Germinal center (tissue), 1 donor: ENCODE measurements around the gene SLC9A8.
"Not testable (repeated sequence)": the region's sequence is repeated elsewhere in the genome, so short reads cannot be mapped to it uniquely, and the experiment has no call there.

ENCODE experiments used
- DNase-seq: peaks from one replicate; pipeline ENCODE4 v3.0.0; 2012; ENCODE audit warnings: mixed read lengths, low spot score

SLC9A8 gene

DNA sequence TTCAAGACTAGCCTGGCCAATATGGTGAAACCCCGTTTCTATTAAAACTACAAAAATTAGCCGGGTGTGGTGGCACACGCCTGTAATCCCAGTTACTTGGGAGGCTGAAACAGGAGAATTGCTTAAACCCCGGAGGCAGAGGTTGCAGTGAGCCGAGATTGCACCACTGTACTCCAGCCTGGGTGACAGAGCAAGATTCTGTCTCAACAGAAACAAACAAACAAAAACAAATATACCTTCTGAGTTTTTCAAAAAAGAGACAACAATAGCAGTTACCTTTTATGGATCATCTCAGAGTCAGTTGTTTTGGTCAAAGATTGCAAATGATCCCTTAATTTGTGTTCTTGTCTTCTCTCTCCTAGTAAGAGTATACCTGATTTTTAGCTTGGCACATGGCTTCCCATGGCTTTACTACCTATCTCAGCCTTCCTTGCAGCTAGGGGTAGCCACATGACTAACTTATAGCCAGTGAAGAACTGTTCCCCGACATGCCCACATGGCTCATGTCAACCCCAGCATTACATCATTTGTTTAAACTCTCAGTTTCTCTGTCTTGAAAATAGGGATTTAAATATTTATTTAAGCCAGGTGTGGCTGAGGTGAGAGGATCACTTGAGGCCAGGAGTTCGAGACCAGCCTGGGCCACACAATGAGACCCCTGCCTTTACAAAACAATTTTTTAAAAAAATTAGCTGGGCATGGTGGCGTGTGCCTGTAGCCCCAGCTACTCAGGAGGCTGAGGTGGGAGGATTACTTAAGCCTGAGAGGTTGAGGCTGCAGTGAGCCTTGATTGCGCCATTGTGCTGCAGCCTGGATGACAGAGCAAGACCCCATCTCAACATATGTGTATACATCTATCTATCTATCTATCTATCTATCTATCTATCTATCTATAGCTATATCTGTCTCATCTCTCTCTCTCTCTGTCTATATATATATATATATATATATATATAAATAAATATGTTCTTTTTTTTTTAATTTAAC is 25.0 kb upstream of the SLC9A8 start:
- no peak for DNase-seq

GRCh38 chr20:49790077-49790798 is 22.4 kb upstream of the SLC9A8 start:
- no peak for DNase-seq

- DNase-seq = no peak
These were observed 21.5 kb upstream of the SLC9A8 start for GRCh38 chr20:49791165-49791564.

DNA sequence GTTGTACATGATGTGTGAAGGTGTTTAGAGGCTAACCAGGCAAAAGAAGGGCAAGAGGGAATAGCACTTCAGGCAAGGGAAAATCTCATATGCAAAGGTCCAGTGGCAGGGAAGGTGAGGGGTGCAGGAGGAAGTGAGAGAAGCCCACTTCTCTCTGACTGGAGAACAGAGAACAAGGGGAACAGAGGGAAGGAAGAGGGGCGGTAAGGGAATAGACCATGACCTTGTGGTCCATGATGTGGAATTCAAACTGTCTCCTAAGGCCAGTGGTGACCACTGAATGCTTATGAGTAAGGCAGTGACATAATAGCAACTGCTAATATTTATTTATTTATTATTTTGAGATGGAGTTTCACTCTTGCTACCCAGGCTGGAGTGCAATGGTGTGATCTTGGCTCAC is 20.6 kb upstream of the SLC9A8 start:
- no peak for DNase-seq

DNA sequence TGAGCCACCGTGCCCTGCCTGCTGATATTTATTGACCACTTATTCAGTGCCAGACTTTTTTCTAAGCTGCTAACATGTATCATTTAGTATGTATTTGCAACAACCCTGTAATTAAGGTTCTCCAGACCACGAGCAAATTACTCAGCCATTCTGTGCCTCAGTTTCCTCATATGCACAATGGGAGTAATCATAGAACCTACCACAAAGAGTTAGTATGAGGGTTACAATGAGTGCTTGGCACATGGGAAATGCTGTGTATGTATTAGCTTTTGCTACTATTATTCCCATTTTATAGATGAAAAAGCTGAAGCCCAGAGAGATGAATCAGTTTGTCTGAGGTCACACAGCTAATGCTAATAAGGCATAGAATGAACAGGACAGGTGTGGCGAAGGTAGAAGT is 20.0 kb upstream of the SLC9A8 start:
- no peak for DNase-seq

- no peak for DNase-seq
These were observed 18.1 kb upstream of the SLC9A8 start for GRCh38 chr20:49794336-49795134.

GRCh38 chr20:49795135-49795424 is 17.5 kb upstream of the SLC9A8 start:
- no peak for DNase-seq

- no peak for DNase-seq
These were observed 15.9 kb upstream of the SLC9A8 start for GRCh38 chr20:49796600-49797343.

GRCh38 chr20:49797344-49797615 is 15.3 kb upstream of the SLC9A8 start:
- no peak for DNase-seq

DNA sequence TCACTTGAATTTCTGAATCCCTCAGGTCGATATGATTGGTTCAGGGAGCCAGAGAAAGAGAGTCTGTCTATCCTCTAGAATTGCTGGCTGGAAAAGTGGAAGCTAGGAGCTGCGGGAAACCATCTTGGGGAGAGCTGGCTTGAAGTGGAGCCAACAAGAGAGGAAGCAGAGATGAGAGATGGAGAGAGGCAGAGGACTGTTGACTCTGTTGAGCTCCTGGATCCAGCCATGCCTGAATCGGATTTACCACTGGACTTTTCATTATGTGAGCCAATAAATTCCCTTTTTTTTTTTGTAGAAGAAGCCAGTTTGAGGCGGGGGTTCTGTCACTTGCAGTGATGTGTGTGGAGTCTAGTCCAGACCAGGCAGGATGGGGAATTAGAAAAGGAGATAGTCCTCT is 13.9 kb upstream of the SLC9A8 start:
- DNase-seq = no peak

GRCh38 chr20:49799698-49800097 is 12.9 kb upstream of the SLC9A8 start:
- DNase-seq = no peak

DNA sequence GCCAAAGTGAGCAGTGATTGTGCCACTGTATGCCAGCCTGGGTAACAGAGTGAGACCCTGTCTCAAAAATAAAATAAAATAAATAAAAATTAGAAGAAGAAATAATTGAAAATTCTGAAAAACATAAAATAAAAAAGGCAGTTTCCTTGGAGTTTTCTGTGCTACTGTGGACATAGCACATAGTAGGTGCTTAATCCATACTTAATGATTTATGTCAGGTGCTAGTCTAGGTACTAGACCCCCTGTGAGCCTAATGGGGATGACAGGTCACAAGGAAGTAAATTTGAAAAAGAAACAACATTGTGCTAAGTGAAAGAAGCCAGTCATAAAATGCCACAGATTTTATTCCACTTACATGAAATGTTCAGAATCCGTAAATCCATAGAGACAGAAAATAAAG is 9.2 kb upstream of the SLC9A8 start:
- no peak for DNase-seq

DNA sequence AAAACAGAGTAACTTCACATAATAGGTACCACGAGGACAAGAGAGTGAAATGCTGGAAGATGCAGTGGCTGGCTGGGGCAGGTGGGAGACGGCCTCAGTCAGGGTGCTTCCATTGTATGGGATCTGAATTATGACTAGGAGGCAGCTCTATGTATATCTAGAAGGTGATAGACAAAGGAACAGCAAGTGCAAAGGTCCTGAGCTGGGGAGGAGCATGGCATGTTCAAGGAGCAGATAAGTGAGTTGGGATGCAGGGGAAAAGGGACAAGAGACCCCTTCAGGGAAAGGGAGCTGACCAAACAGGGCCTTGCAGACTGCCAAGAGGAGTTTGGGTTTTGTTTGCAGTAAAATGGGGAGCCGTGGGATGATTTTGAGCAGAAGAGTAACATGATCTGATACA is 8.3 kb upstream of the SLC9A8 start:
- DNase-seq = no peak

- not testable (repeated sequence) for DNase-seq
These were observed 7.3 kb upstream of the SLC9A8 start for GRCh38 chr20:49805224-49805876.

DNA sequence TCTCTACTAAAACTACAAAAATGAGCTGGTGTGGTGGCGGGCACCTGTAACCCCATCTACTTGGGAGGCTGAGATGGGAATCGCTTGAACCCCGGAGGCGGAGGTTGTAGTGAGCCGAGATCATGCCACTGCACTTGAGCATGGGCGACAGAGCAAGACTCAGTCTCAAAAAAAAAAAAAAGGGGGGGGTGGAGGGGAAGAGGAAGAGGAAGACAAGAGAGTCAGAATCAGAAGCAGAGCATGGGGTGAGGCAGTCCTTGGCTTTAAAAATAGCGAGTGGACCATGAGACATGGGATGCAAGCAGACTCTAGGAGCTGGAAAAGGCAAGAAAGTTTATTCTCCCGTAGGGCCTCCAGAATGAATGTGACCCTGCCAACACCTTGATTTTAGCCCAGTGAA is 3.9 kb upstream of the SLC9A8 start:
- DNase-seq = no peak

DNA sequence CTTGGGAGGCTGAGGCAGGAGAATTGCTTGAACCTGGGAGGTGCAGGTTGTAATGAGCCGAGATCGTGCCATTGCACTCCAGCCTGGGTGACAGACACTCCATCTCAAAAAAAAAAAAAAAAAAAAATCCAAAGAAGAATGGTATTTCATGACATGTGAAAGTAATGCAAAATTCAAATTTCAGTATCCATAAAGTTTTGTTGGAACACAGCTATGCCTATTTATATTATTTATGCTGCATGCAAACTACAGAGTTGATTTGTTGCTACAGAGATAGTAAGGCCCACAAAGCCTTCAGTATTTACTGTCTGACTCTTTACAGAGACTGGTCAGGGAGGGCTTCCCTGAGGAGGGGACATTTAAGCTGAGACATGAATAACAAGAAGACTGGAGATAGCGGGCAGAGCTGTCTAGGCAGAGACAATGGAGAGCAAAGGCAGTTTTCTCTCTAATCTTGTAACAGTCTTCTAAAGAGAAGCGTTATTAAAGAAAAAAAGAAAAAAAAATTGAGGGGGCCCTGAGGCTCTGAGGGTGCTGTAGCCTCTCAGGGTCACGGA is 2.7 kb upstream of the SLC9A8 start:
- DNase-seq = no peak

DNA sequence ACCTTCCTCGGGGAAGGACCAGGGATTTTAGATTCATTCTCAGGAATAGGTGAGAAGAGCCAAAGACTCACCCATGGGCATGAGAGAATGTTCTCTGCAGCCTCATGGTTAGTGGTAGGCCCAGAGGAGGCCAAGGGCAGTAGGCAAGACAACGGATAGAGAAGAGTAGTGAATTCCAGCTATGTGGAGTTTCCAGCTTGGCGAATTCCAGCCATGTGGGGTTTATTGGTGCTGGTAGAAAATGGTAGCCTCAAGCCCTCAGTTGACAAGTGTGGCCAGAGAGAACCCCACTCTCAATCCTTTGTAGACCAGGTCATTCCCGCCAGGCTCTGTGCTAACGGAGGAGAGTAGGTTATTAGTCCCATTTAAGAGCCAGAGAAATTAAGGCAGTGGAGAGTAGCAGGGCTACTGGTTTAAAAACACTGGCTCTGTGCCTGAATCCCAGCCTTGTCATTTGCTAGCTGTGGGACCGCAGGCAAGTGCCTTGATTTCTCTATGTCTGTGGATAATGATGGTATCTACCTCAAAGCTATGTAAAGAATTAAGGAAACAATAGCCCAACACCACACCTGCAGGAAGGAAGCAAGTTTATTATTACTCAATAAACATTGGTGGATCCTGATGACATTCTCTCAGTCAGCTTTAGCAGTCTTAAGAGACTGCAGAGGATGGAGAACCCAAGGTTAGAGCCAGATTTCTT is 2.0 kb upstream of the SLC9A8 start:
- no peak for DNase-seq

GRCh38 chr20:49811825-49812506 is 662 bp upstream of the SLC9A8 start:
- DNase-seq = no peak

DNA sequence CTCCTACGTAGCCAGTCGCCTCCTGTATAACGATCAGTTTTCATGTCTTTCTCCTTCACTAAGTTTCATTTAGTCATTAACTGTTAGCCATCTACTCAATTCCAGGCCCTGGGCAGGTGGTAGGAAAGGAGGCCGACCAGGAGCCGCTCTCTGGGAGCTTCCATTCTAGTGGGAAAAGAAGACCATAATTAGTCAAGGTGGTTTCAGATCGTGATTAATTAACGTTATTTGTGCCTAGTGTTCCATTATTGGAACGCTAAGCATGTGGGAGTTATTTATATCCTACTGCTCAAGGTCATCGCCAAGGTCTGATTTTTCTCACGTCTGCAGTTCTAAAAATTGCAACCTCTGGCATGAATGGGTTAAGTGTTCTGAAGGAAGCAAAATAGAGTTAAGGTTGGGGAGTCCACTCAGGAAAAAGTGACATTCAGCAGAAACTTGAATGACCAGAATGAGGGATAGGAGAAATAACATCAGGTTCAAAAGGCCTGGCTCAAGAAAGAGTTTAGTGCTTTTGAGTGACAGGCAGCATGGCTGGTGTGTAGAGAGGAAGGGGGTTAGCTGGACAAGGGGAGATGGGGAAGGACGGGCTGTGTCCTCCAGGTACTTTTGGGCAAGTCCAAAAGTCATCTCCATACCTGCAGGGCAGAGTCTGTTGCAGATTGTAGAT is 812 bp downstream of the SLC9A8 start:
- DNase-seq = no peak
